Right hindlimb (tissue), 1 donor: ENCODE results near the gene TMEM131.
"Not testable (repeated sequence)": the region's sequence is repeated elsewhere in the genome, so short reads cannot be mapped to it uniquely, and the experiment has no call there.

Experiments used
- DNase-seq: peaks from one replicate; pipeline ENCODE4 v3.0.0-alpha.2; 2018

Gene TMEM131

GRCh38 chr2:97910403-97911205 lies 85.1 kb downstream of the TMEM131 start:
- DNase-seq = no peak

DNA sequence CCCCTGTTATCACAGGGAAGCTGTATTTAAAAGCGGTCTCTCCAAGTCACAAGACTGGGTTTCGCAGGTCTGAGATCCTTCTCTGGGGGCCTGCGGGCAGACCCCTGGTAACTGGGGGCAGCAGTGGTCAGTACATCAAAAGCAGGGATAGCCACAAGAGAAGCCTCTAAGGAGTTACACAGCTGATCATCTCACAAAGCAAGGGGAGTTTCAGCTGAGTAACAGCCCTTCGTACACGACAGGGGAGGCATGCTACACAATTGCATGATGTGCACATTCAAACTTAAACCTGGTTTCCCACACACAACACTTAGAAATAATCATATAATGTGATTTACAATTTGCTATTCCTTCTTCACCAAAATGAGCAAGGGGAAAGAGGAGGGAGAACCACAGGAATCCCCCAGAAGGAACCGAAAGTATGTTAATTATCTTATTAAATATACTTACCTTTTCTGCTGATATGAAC lies 87.5 kb downstream of the TMEM131 start:
- DNase-seq = no peak

DNA sequence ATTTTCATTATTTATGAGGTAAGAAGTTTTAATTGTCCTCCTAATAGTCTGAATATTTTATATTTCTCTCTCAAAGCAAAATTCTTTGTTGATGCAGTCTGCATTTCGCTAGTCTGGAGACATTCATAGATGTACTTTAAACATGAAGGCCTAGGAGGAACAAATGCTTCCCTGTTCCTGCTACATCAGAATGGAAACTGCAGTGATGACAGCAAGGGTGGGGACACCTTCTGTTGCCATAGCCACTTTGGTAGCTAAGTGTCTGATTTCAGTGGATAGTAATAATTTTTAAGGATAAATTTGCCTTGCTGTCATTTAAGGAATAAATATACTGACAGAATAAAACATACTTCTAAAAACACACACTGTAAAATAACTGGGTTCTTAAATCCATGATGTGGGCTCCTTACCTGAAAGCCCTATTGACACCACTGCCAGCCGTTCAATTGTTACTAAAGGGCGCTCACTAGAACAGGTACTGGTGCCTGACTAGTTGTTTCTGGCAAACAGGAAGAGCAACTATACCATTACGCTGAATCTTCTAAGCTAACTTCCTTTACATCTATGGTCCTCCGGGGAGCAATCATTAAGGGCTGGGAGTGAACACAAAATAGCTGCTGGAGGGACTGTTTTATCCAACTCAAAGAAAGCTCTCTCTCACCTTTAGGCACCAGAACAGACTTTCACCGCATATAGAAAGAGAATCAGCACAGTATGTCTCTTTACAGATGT lies 88.2 kb downstream of the TMEM131 start:
- no peak for DNase-seq

GRCh38 chr2:97906307-97906706 lies 89.4 kb downstream of the TMEM131 start:
- no peak for DNase-seq

DNA sequence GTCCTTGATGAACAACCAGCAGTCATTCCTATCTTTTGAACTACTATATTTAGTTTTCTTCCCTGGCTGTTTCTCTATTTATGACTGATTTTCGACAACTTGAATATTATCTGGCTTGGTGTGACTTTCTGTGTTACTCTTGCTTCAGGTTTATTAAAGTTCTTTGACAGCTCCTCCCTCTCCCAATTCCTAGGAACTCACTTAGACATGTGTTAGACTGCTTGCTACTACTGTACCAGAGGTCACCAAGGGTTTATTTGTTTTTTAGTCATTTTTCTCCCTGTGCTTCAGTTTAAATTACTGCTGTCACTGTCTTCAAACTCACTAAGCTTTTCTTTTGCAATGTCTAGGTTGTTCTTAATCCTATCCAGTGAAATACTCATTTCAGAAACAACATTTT lies 90.5 kb downstream of the TMEM131 start:
- DNase-seq = no peak

- DNase-seq = no peak
Measured at GRCh38 chr2:97901862-97902261, 93.9 kb downstream of the TMEM131 start.

GRCh38 chr2:97900806-97901205 lies 94.9 kb downstream of the TMEM131 start:
- DNase-seq = no peak

DNA sequence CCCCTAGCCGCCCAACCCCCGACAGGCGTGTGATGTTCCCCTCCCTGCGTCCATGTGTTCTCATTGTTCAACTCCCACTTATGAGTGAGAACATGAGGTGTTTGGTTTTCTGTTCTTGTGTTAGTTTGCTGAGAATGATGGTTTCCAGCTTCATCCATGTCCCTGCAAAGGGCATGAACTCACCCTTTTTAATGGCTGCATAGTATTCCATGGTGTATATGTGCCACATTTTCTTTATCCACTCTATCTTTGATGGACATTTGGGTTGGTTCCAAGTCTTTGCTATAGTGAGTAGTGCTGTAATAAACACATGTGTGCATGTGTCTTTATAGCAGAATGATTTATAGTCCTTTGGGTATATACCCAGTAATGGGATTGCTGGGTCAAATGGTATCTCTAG lies 102.7 kb downstream of the TMEM131 start:
- not testable (repeated sequence) for DNase-seq

- DNase-seq = no peak
Measured at GRCh38 chr2:97891611-97892010, 104.1 kb downstream of the TMEM131 start.

- DNase-seq = no peak
Measured at GRCh38 chr2:97889156-97889555, 106.6 kb downstream of the TMEM131 start.

DNA sequence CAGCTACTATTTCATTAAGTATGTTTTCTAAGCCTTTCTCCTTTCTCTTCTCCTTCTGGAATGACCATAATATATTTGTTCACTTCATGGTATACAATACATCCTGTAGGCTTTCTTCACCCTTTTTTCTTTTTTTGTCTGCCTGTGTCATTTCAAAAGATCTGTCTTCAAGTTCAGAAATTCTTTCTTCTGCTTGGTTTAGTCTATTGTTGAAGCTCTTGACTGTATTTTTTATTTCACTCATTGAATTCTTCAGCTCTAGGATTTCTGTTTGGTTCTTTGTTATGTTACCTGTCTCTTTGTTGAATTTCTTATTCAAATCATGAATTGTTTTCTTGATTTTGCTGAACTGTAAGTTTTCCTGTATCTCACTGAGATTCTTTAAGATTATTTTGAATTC lies 109.9 kb downstream of the TMEM131 start:
- no peak for DNase-seq

GRCh38 chr2:97880334-97880733 lies 115.4 kb downstream of the TMEM131 start:
- DNase-seq = no peak

DNA sequence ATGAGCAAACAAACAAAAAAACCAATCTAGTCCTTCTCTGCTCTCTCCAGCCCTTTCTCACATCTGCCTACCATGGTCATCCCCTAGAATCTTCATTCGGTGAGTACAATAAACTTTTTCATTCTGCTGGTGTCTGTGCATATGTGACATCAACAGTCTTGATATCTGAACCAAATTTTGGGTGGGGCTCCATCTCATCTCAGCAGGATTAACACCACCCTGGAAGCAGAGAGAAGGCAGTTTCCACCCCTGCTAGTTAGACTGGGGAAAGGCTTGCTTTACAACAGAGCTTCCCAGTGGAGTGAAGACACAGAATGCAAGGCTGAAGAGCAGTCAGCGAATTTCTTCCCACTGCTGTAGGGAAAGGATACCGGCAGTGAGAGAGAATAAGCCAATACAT lies 116.9 kb downstream of the TMEM131 start:
- no peak for DNase-seq

GRCh38 chr2:97878317-97878716 lies 117.4 kb downstream of the TMEM131 start:
- not testable (repeated sequence) for DNase-seq

GRCh38 chr2:97871096-97871780 lies 124.5 kb downstream of the TMEM131 start:
- no peak for DNase-seq

DNA sequence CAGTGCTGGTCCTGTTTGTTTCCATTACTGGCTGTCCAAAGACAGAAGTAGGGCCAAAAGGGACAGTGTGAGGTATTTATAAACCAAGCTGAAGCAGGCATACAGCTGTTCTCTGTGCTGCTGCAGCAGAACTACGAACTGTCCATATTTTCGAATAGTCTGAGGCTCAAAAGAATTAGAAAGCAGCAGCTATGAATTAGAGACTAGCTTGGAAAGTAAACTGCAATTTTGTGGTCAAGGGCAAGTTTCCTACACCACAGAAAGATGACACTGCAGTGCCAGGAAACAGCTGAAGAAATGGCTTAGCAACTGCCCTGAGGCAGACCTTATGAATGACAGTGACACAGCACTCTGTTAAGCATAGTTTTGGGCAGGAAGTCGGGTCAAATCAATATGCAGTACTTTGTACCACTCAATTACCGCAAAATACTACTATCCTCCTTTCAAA lies 125.3 kb downstream of the TMEM131 start:
- DNase-seq = peak; percentile 68

DNA sequence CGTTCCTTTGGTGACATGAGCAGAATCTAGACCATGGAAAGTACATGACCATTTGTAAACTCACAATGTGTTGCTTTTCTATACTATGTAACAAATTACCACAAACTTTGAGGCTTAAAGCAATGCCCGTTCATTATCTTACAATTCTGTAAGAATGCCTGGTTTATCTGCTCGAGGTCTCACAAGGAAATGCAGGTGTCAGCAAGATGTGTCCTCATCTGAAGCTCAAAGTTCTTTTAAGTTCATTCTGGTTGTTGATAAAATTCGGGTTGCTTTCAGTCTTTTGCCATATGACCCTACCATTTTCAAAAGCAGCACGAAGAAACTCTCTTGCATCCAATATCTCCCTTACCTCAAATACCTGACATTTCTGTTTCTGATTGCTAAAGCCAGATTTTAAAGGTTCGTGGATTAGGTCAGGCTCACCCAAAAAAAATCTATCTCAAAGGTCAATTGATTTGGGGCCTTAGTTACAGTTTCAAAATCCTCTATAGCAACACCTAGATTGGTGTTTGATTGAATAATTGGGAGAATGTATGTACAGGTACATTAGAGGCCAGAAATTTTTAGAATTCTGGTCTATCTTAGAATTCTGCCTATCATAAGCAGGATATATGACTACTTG lies 125.9 kb downstream of the TMEM131 start:
- no peak for DNase-seq

DNA sequence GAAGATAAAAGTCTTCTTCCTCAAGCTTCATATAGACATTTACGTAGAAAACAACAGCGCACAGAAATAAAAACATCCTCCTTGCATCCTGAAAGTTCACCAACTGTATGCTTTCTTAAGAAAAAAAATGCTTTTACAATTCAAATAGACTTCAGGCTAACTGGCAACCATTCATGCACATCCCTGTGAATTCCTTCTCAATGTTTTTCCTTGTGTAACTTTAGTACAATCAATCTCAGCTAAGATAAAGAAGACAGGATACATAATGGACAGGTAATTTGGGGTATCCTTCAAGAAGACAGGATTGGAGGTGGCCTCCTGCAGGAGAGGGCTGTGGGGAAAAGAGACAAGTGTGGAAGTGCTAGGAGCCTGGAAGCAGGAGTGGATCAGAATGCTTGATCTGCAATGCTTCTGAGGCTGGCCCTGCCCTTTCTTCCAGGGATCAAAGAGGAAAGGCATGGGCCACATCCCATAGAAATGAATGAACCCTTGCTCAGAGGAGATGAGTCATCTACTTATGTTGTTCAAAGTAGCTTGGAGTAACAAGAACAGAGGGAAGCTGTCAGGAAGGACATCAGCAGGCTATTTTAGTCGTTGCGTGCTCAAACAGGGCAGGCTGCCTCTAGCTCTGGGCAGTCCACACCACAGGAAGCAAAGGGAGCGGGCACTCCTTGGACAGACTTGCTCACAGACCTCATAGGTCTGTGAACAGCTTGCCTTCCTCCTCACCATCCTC lies 126.6 kb downstream of the TMEM131 start:
- DNase-seq = peak; percentile 58

DNA sequence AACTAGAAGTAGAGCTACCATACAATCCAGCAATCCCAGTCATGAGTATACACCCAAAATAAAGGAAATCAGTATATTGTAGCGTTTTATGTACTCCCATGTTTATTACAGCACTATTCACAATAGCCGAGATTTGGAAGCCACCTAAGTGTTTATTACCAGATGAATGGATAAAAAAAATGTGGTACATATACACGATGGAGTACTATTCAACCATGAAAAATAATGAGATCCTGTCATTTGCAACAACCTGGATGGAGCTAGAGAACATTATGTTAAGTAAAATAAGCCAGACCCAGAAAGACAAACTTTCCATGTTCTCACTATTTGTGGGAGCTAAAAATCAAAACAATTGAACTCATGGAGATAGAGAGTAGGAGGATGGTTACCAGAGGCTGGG lies 131.9 kb downstream of the TMEM131 start:
- DNase-seq = no peak

- no peak for DNase-seq
Measured at GRCh38 chr2:97861177-97861576, 134.6 kb downstream of the TMEM131 start.

GRCh38 chr2:97858442-97858841 lies 137.3 kb downstream of the TMEM131 start:
- DNase-seq = no peak

GRCh38 chr2:97857553-97857952 lies 138.2 kb downstream of the TMEM131 start:
- DNase-seq = no peak
